GM23338 (cell line): ENCODE measurements around the gene P4HA3.

ENCODE experiments used
- CREB1 ChIP-seq: fragments of 250-450 bp; sonication (Bioruptor Pico); IDR thresholded peaks from 2 replicates; pipeline ENCODE4 v1.5.0; 2020; ENCODE audit warnings: low read depth, mild to moderate bottlenecking, moderate library complexity
- CTCF ChIP-seq, 2 experiments: fragments of 200-600 bp in 1 of 2; sonication (generic) in 1 of 2; conservative IDR thresholded peaks; 2 replicates each; pipeline versions ENCODE4 v1.5.1 to v1.6.1; 2016 to 2017; ENCODE audit warnings: antibody characterized with exemption in 2 of 2, low read depth in 2 of 2, mild to moderate bottlenecking in 2 of 2, moderate library complexity in 1 of 2
- ETS1 ChIP-seq: IDR thresholded peaks from 2 replicates; pipeline ENCODE4 v1.6.1; 2016; ENCODE audit warnings: antibody characterized with exemption
- EZH2 ChIP-seq: fragments of 200-600 bp; sonication (generic); IDR thresholded peaks from one replicate; pipeline ENCODE4 v1.8.0; 2017; ENCODE audit warnings: antibody characterized with exemption, mild to moderate bottlenecking, low read depth; ENCODE audit not compliant: unreplicated experiment
- EZH2phosphoT487 ChIP-seq: fragments of 200-600 bp; sonication (generic); IDR thresholded peaks from one replicate; pipeline ENCODE4 v1.8.1; 2018; ENCODE audit warnings: antibody characterized with exemption; ENCODE audit not compliant: unreplicated experiment
- JUNB ChIP-seq: IDR thresholded peaks from one replicate; pipeline ENCODE4 v1.6.1; 2016; ENCODE audit warnings: antibody characterized with exemption; ENCODE audit not compliant: unreplicated experiment
- NANOG ChIP-seq: IDR thresholded peaks from 2 replicates; pipeline ENCODE4 v1.6.1; 2016; ENCODE audit warnings: antibody characterized with exemption, borderline replicate concordance
- POLR2AphosphoS5 ChIP-seq: IDR thresholded peaks from 2 replicates; pipeline ENCODE4 v1.6.1; 2016; ENCODE audit warnings: antibody characterized with exemption, low read depth
- REST ChIP-seq: IDR thresholded peaks from one replicate; pipeline ENCODE4 v1.6.1; 2018; ENCODE audit warnings: antibody characterized with exemption; ENCODE audit not compliant: unreplicated experiment
- ZNF331 ChIP-seq: fragments of 250-450 bp; sonication (Bioruptor Pico); IDR thresholded peaks from 2 replicates; pipeline ENCODE4 v1.5.0; 2020; ENCODE audit warnings: low read depth, mild to moderate bottlenecking, moderate library complexity
- ZNF462 ChIP-seq: fragments of 250-450 bp; sonication (Bioruptor Pico); IDR thresholded peaks from 2 replicates; pipeline ENCODE4 v1.5.0; 2020; ENCODE audit warnings: mild to moderate bottlenecking, moderate library complexity

GRCh38 chr11:74339619-74340018 is 28.2 kb upstream of the P4HA3 start:
- TF ChIP-seq POLR2AphosphoS5 (no peak), CTCF (conservative IDR thresholded peaks at IDR 0.05; ENCODE audit: low read depth in 2 of 2) (no peak), EZH2 (no peak), CREB1 (no peak), REST (no peak), EZH2phosphoT487 (no peak), ZNF331 (CRISPR knock-in tag) (no peak), JUNB (no peak), NANOG (no peak), ZNF462 (CRISPR knock-in tag) (no peak), ETS1 (no peak)
